B cell (primary cell): ENCODE results near the gene SYNE4.

Source experiments
- EZH2 ChIP-seq: IDR thresholded peaks from 2 replicates; pipeline ENCODE4 v1.6.1; 2012; ENCODE audit warnings: borderline replicate concordance, low read depth, mild to moderate bottlenecking, moderate library complexity, low read length; ENCODE audit not compliant: insufficient read depth, poor library complexity, severe bottlenecking
- TF ChIP-seq, protein P1 (sequence below): fragments of 200-600 bp; IDR thresholded peaks from one replicate; pipeline ENCODE4 v1.8.0; 2022; ENCODE audit warnings: antibody characterized with exemption, mild to moderate bottlenecking

DNA sequence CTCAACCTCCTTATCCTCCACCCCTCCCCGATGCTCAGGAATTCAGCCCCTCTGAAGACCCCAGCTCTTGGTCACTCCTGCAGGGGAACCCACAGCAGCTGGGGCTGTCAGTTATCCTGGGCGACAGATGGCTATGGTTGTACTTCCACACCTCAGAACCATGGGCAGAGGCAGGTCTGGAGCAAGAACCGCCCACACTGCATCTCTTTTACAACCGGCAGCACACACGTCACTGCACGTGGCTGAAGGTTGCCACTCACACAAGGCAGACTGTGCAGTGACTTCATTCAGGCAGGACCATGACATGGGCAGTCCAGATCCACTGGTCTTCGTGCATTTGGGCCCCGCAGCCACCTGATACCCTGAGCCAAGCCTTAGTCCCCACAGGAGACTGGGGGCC, 35.1 kb downstream of the SYNE4 start:
- TF ChIP-seq, protein P1, sequence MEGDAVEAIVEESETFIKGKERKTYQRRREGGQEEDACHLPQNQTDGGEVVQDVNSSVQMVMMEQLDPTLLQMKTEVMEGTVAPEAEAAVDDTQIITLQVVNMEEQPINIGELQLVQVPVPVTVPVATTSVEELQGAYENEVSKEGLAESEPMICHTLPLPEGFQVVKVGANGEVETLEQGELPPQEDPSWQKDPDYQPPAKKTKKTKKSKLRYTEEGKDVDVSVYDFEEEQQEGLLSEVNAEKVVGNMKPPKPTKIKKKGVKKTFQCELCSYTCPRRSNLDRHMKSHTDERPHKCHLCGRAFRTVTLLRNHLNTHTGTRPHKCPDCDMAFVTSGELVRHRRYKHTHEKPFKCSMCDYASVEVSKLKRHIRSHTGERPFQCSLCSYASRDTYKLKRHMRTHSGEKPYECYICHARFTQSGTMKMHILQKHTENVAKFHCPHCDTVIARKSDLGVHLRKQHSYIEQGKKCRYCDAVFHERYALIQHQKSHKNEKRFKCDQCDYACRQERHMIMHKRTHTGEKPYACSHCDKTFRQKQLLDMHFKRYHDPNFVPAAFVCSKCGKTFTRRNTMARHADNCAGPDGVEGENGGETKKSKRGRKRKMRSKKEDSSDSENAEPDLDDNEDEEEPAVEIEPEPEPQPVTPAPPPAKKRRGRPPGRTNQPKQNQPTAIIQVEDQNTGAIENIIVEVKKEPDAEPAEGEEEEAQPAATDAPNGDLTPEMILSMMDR = no peak
- no peak for TF ChIP-seq EZH2
